Raji (cell line): ENCODE measurements around the gene TMEM82.

ENCODE experiments used
- POLR2A ChIP-seq: IDR thresholded peaks from 2 replicates; pipeline ENCODE4 v1.6.1; 2011; ENCODE audit warnings: low read depth, low read length, control low read depth; ENCODE audit not compliant: insufficient read depth

TMEM82 gene

GRCh38 chr1:15775706-15776105, 33.4 kb downstream of the TMEM82 start:
- no peak for TF ChIP-seq POLR2A

GRCh38 chr1:15777909-15778707, 35.8 kb downstream of the TMEM82 start:
- TF ChIP-seq POLR2A, result no peak

GRCh38 chr1:15785683-15786082, 43.4 kb downstream of the TMEM82 start:
- TF ChIP-seq POLR2A, result no peak

- TF ChIP-seq POLR2A, result no peak
Measured at GRCh38 chr1:15786581-15786980, 44.3 kb downstream of the TMEM82 start.

- TF ChIP-seq POLR2A, result no peak
Measured at GRCh38 chr1:15788624-15789301, 46.5 kb downstream of the TMEM82 start.

- no peak for TF ChIP-seq POLR2A
Measured at GRCh38 chr1:15796086-15796462, 53.8 kb downstream of the TMEM82 start.
